CD4-positive, alpha-beta memory T cell (primary cell): Measurements from ENCODE around the gene DHRS7B. TPM values are rescaled to one million over a fixed set of nuclear protein-coding genes. Genes with fewer than 3 reads are reported as not detected.

Experiments used
- CTCF ChIA-PET: fragments of 350-600 bp; sonication (Branson Sonifier 250); formaldehyde crosslinking; loops from one replicate; lab custom pipeline; 2021; ENCODE audit warnings: inconsistent platforms; ENCODE audit not compliant: partially characterized antibody; lab: Charles Lee
- POLR2A ChIA-PET: fragments of 350-600 bp; sonication (Branson Sonifier 250); formaldehyde crosslinking; loops from one replicate; lab custom pipeline; 2021; ENCODE audit not compliant: partially characterized antibody; lab: Charles Lee
- DNase-seq, 5 donors: peaks; one replicate each; pipeline versions ENCODE4 v3.0.0 to v3.0.0-alpha.2; 2020 to 2022; ENCODE audit warnings: mixed read lengths in 1 of 5
- H3K27ac ChIP-seq: one replicate; pipeline ENCODE4 v1.7.0; 2013; ENCODE audit warnings: low read depth, low read length
- H3K27me3 ChIP-seq: 2 replicates; pipeline ENCODE4 v1.7.0; 2013; ENCODE audit warnings: mild to moderate bottlenecking, low read length, moderate library complexity; ENCODE audit not compliant: insufficient read depth
- H3K36me3 ChIP-seq: 2 replicates; pipeline ENCODE4 v1.7.0; 2013; ENCODE audit warnings: mild to moderate bottlenecking, low read length, moderate library complexity; ENCODE audit not compliant: insufficient read depth
- H3K4me1 ChIP-seq: 2 replicates; pipeline ENCODE4 v1.7.0; 2013; ENCODE audit warnings: mild to moderate bottlenecking, low read length, moderate library complexity; ENCODE audit not compliant: insufficient read depth
- H3K4me3 ChIP-seq, 2 donors: one replicate each; pipeline ENCODE4 v1.7.0; 2013; ENCODE audit warnings: low read length in 2 of 2, mild to moderate bottlenecking in 1 of 2
- H3K9me3 ChIP-seq, 2 donors: one replicate each; pipeline ENCODE4 v1.7.0; 2013; ENCODE audit warnings: low read length in 2 of 2, control low read depth in 1 of 2; ENCODE audit not compliant: control insufficient read depth in 1 of 2
- H3K27ac Mint-ChIP-seq, 7 donors: one replicate each; pipeline ENCODE4 v1.8.0; 2020 to 2021; ENCODE audit warnings: mixed read lengths in 7 of 7, mild to moderate bottlenecking in 6 of 7, inconsistent platforms in 3 of 7, moderate library complexity in 3 of 7
- H3K27me3 Mint-ChIP-seq, 2 donors: one replicate each; pipeline ENCODE4 v1.8.0; 2020 to 2021; ENCODE audit warnings: mixed read lengths in 2 of 2
- H3K36me3 Mint-ChIP-seq, 2 donors: one replicate each; pipeline ENCODE4 v1.8.0; 2020 to 2021; ENCODE audit warnings: mixed read lengths in 2 of 2, inconsistent platforms in 1 of 2, mild to moderate bottlenecking in 1 of 2
- H3K4me1 Mint-ChIP-seq, 4 donors: one replicate each; pipeline ENCODE4 v1.8.0; 2020 to 2021; ENCODE audit warnings: mixed read lengths in 4 of 4, mild to moderate bottlenecking in 1 of 4
- H3K4me3 Mint-ChIP-seq, 8 donors: one replicate each; pipeline ENCODE4 v1.8.0; 2020 to 2021; ENCODE audit warnings: mixed read lengths in 8 of 8, mild to moderate bottlenecking in 7 of 8, moderate library complexity in 6 of 8, inconsistent platforms in 3 of 8
- H3K9me3 Mint-ChIP-seq, 8 donors: one replicate each; pipeline ENCODE4 v1.8.0; 2020 to 2021; ENCODE audit warnings: mixed read lengths in 8 of 8, mild to moderate bottlenecking in 5 of 8, inconsistent platforms in 3 of 8, moderate library complexity in 1 of 8
- intact Hi-C: fragments of 100-400 bp; cut with micrococcal nuclease; formaldehyde crosslinking; loops from one replicate; pipeline ENCODE4 v1.15.1; 2023
- polyA plus RNA-seq, 2 donors: library from polyadenylated mRNA; unstranded; fragments of 300-500 nt; fragmentation: Illumina TruSeq; gene quantifications; one replicate each; pipeline ENCODE4 v1.2.3, GENCODE V29; 2021
- total RNA-seq, 2 experiments: library from RNA; stranded (reverse); gene quantifications; one replicate each; pipeline ENCODE4 v1.2.3, GENCODE V29; 2021

DHRS7B gene
- total and polyA plus RNA-seq, 4 experiments from 2014 or later, result 8.2 to 10.5 (median 9.7) TPM

- ChIA-PET CTCF (interaction anchor here (1.3 to 1.4 kb wide), 2 partner anchors 20 to 49 kb away, joined by 3 read pairs; no protein-coding TSS in a partner anchor), POLR2A (no interaction called here)
- no peaks in the 10 kb centered on the region for H3K27me3 Mint-ChIP-seq
- Histone ChIP-seq H3K27ac (no peak overlapping the region), H3K4me3 (no peak overlapping the region), H3K36me3 (peaks cover 9% of the 10 kb centered on the region), H3K4me1 (no peaks in the 10 kb centered on the region), H3K27me3 (no peaks in the 10 kb centered on the region), H3K9me3 (no peaks in the 10 kb centered on the region)
- H3K9me3 Mint-ChIP-seq, result no peaks in the 10 kb centered on the region
- intact Hi-C loops, result no loop called here
- H3K4me1 Mint-ChIP-seq, result peaks cover 0 to 13% (median 7%) of the 10 kb centered on the region in 4 donors
- DNase-seq, result no peak
- no peak overlapping the region for H3K4me3 Mint-ChIP-seq
- H3K36me3 Mint-ChIP-seq, result peaks cover 15 to 22% of the 10 kb centered on the region in 2 donors
- peak overlapping the region in 4 of 7 donors; percentile 44 to 75 (median 62) for H3K27ac Mint-ChIP-seq
Observed at GRCh38 chr17:21170809-21171208, 44.0 kb downstream of the DHRS7B start.

- DNase-seq, result no peak
- Histone ChIP-seq H3K27me3 (no peaks in the 10 kb centered on the region), H3K9me3 (no peaks in the 10 kb centered on the region), H3K4me1 (no peaks in the 10 kb centered on the region), H3K4me3 (no peak overlapping the region), H3K36me3 (peaks cover 9% of the 10 kb centered on the region), H3K27ac (no peak overlapping the region)
- no peaks in the 10 kb centered on the region for H3K27me3 Mint-ChIP-seq
- no peak overlapping the region for H3K4me3 Mint-ChIP-seq
- H3K9me3 Mint-ChIP-seq, result no peaks in the 10 kb centered on the region
- ChIA-PET POLR2A (no interaction called here), CTCF (no interaction called here)
- intact Hi-C loops, result no loop called here
- peak overlapping the region in 4 of 7 donors; percentile 1 to 75 (median 46) for H3K27ac Mint-ChIP-seq
- H3K4me1 Mint-ChIP-seq, result peaks cover 0 to 13% (median 7%) of the 10 kb centered on the region in 4 donors
- peaks cover 15 to 22% of the 10 kb centered on the region in 2 donors for H3K36me3 Mint-ChIP-seq
Observed at GRCh38 chr17:21171309-21171922, 44.7 kb downstream of the DHRS7B start.

- no peaks in the 10 kb centered on the region for H3K9me3 Mint-ChIP-seq
- Histone ChIP-seq H3K4me3 (no peak overlapping the region), H3K9me3 (no peaks in the 10 kb centered on the region), H3K27me3 (no peaks in the 10 kb centered on the region), H3K4me1 (no peaks in the 10 kb centered on the region), H3K27ac (no peak overlapping the region), H3K36me3 (peaks cover 9% of the 10 kb centered on the region)
- intact Hi-C loops, result no loop called here
- CTCF ChIA-PET, result no interaction called here
- peaks cover 0 to 13% (median 7%) of the 10 kb centered on the region in 4 donors for H3K4me1 Mint-ChIP-seq
- peaks cover 17 to 22% of the 10 kb centered on the region in 2 donors for H3K36me3 Mint-ChIP-seq
- H3K27ac Mint-ChIP-seq, result no peak overlapping the region
- POLR2A ChIA-PET, result interaction anchor here (1.6 kb wide), 1 partner anchor 104 kb away, joined by 3 read pairs; no protein-coding TSS in a partner anchor
- no peak for DNase-seq
- no peak overlapping the region for H3K4me3 Mint-ChIP-seq
- no peaks in the 10 kb centered on the region for H3K27me3 Mint-ChIP-seq
Observed at GRCh38 chr17:21171970-21172510, 45.3 kb downstream of the DHRS7B start.

GRCh38 chr17:21172846-21173245 lies 46.1 kb downstream of the DHRS7B start:
- Histone ChIP-seq H3K4me1 (no peaks in the 10 kb centered on the region), H3K4me3 (no peak overlapping the region), H3K27me3 (no peaks in the 10 kb centered on the region), H3K27ac (no peak overlapping the region), H3K36me3 (peaks cover 9% of the 10 kb centered on the region), H3K9me3 (no peaks in the 10 kb centered on the region)
- peaks cover 19 to 22% of the 10 kb centered on the region in 2 donors for H3K36me3 Mint-ChIP-seq
- no peak overlapping the region for H3K4me3 Mint-ChIP-seq
- no peaks in the 10 kb centered on the region for H3K9me3 Mint-ChIP-seq
- peaks cover 0 to 13% (median 7%) of the 10 kb centered on the region in 4 donors for H3K4me1 Mint-ChIP-seq
- intact Hi-C loops, result no loop called here
- no peaks in the 10 kb centered on the region for H3K27me3 Mint-ChIP-seq
- ChIA-PET CTCF (interaction anchor here (1.4 kb wide), 1 partner anchor 53 kb away, joined by 5 read pairs; no protein-coding TSS in a partner anchor), POLR2A (interaction anchor here (1.6 kb wide), 1 partner anchor 103 kb away, joined by 3 read pairs; no protein-coding TSS in a partner anchor)
- DNase-seq, result no peak
- H3K27ac Mint-ChIP-seq, result peak overlapping the region in 2 of 7 donors; percentile 3 to 43

- ChIA-PET POLR2A (interaction anchor here (1.6 kb wide), 1 partner anchor 102 kb away, joined by 3 read pairs; no protein-coding TSS in a partner anchor), CTCF (interaction anchor here (1.0 to 1.4 kb wide), 2 partner anchors 52 to 54 kb away, joined by 3 to 5 read pairs; no protein-coding TSS in a partner anchor)
- Mint-ChIP-seq H3K9me3 (no peaks in the 10 kb centered on the region), H3K27ac (peak overlapping the region in 1 of 7 donors; percentile 9), H3K4me1 (peaks cover 0 to 13% (median 7%) of the 10 kb centered on the region in 4 donors), H3K4me3 (no peak overlapping the region), H3K36me3 (peaks cover 19 to 24% of the 10 kb centered on the region in 2 donors), H3K27me3 (no peaks in the 10 kb centered on the region)
- Histone ChIP-seq H3K27me3 (no peaks in the 10 kb centered on the region), H3K9me3 (no peaks in the 10 kb centered on the region), H3K4me1 (no peaks in the 10 kb centered on the region), H3K27ac (no peak overlapping the region), H3K36me3 (peaks cover 9% of the 10 kb centered on the region), H3K4me3 (no peak overlapping the region)
- intact Hi-C loops, result no loop called here
- DNase-seq, result no peak
Observed at GRCh38 chr17:21173543-21173942, 46.8 kb downstream of the DHRS7B start.

- H3K9me3 ChIP-seq, result no peaks in the 10 kb centered on the region
- peaks cover 19 to 27% of the 10 kb centered on the region in 2 donors for H3K36me3 Mint-ChIP-seq
- no peaks in the 10 kb centered on the region for H3K27me3 ChIP-seq
- H3K4me3 Mint-ChIP-seq, result no peak overlapping the region
- no peak overlapping the region for H3K27ac ChIP-seq
- H3K4me1 Mint-ChIP-seq, result peaks cover 0 to 13% (median 7%) of the 10 kb centered on the region in 4 donors
- no peaks in the 10 kb centered on the region for H3K27me3 Mint-ChIP-seq
- peaks cover 9% of the 10 kb centered on the region for H3K36me3 ChIP-seq
- H3K9me3 Mint-ChIP-seq, result no peaks in the 10 kb centered on the region
- no peak overlapping the region for H3K4me3 ChIP-seq
- H3K4me1 ChIP-seq, result no peaks in the 10 kb centered on the region
- no peak for DNase-seq
- ChIA-PET CTCF (interaction anchor here (1.0 kb wide), 1 partner anchor 53 kb away, joined by 3 read pairs; no protein-coding TSS in a partner anchor), POLR2A (no interaction called here)
- intact Hi-C loops, result no loop called here
- peak overlapping the region in 3 of 7 donors; percentile 31 to 72 (median 48) for H3K27ac Mint-ChIP-seq
Observed at GRCh38 chr17:21174186-21174585, 47.4 kb downstream of the DHRS7B start.

GRCh38 chr17:21174713-21175112 lies 47.9 kb downstream of the DHRS7B start:
- Mint-ChIP-seq H3K36me3 (peaks cover 19 to 27% of the 10 kb centered on the region in 2 donors), H3K4me3 (no peak overlapping the region), H3K9me3 (no peaks in the 10 kb centered on the region), H3K4me1 (peaks cover 0 to 13% (median 7%) of the 10 kb centered on the region in 4 donors), H3K27ac (peak overlapping the region in 2 of 7 donors; percentile 31 to 72), H3K27me3 (no peaks in the 10 kb centered on the region)
- DNase-seq, result no peak
- no peaks in the 10 kb centered on the region for H3K27me3 ChIP-seq
- H3K4me3 ChIP-seq, result no peak overlapping the region
- no peak overlapping the region for H3K27ac ChIP-seq
- intact Hi-C loops, result no loop called here
- peaks cover 9% of the 10 kb centered on the region for H3K36me3 ChIP-seq
- no peaks in the 10 kb centered on the region for H3K9me3 ChIP-seq
- no peaks in the 10 kb centered on the region for H3K4me1 ChIP-seq
- ChIA-PET POLR2A (no interaction called here), CTCF (no interaction called here)
